Liver (tissue), 9 donors: ENCODE measurements around the gene HORMAD2. TPM values are rescaled to one million over a fixed set of nuclear protein-coding genes. Genes with fewer than 3 reads are reported as not detected.

ENCODE experiments used
- DNase-seq: peaks from one replicate; pipeline ENCODE4 v3.0.0-alpha.2; 2017; ENCODE audit warnings: low spot score
- H3K27ac ChIP-seq, 2 donors: one replicate each; pipeline ENCODE4 v1.7.0; 2013; ENCODE audit warnings: inconsistent platforms in 2 of 2, low read length in 2 of 2, control low read depth in 1 of 2, low read depth in 1 of 2, mild to moderate bottlenecking in 1 of 2
- H3K27me3 ChIP-seq, 4 donors: one replicate each; pipeline versions ENCODE4 v1.6.1 to v1.7.0; 2013; ENCODE audit warnings: low read length in 3 of 4, inconsistent platforms in 1 of 4, mild to moderate bottlenecking in 1 of 4, moderate library complexity in 1 of 4; ENCODE audit not compliant: control insufficient read depth in 4 of 4, insufficient read depth in 4 of 4
- H3K36me3 ChIP-seq, 4 donors: one replicate each; pipeline versions ENCODE4 v1.6.1 to v1.7.0; 2013; ENCODE audit warnings: low read length in 3 of 4, mild to moderate bottlenecking in 3 of 4, low read depth in 1 of 4, moderate library complexity in 1 of 4; ENCODE audit not compliant: control insufficient read depth in 4 of 4, insufficient read depth in 3 of 4
- H3K4me1 ChIP-seq, 4 donors: one replicate each; pipeline versions ENCODE4 v1.6.1 to v1.7.0; 2013; ENCODE audit warnings: low read length in 3 of 4, mild to moderate bottlenecking in 3 of 4, moderate library complexity in 1 of 4; ENCODE audit not compliant: control insufficient read depth in 4 of 4, insufficient read depth in 4 of 4
- H3K4me3 ChIP-seq, 3 donors: one replicate each; pipeline versions ENCODE4 v1.6.1 to v1.7.0; 2013; ENCODE audit warnings: low read length in 3 of 3, control low read depth in 1 of 3, low read depth in 1 of 3, mild to moderate bottlenecking in 1 of 3
- H3K9ac ChIP-seq, 2 donors: one replicate each; pipeline ENCODE4 v1.7.0; 2013; ENCODE audit warnings: low read length in 2 of 2, mild to moderate bottlenecking in 2 of 2, moderate library complexity in 2 of 2, control low read depth in 1 of 2, low read depth in 1 of 2
- H3K9me3 ChIP-seq, 4 donors: one replicate each; pipeline versions ENCODE4 v1.6.1 to v1.7.0; 2013; ENCODE audit warnings: low read length in 3 of 4; ENCODE audit not compliant: control insufficient read depth in 4 of 4
- CTCF ChIP-seq: fragments of 150-350 bp; IDR thresholded peaks from 2 replicates; pipeline ENCODE4 v1.5.1; 2017; ENCODE audit warnings: improper control_type of control experiment, low read depth, low read length; ENCODE audit not compliant: missing input control
- EGR1 ChIP-seq, 2 donors: IDR thresholded peaks; 2 replicates each; pipeline ENCODE4 v1.6.1; 2016 to 2018; ENCODE audit warnings: antibody characterized with exemption in 2 of 2, low read depth in 2 of 2
- FOXA1 ChIP-seq: IDR thresholded peaks from 2 replicates; pipeline ENCODE4 v1.6.1; 2016; ENCODE audit warnings: antibody characterized with exemption
- FOXA2 ChIP-seq: IDR thresholded peaks from 2 replicates; pipeline ENCODE4 v1.6.1; 2016; ENCODE audit warnings: antibody characterized with exemption
- HNF4A ChIP-seq, 2 donors: conservative IDR thresholded peaks; 2 replicates each; pipeline ENCODE4 v1.6.1; 2016; ENCODE audit warnings: antibody characterized with exemption in 2 of 2, mild to moderate bottlenecking in 2 of 2
- HNF4G ChIP-seq: IDR thresholded peaks from 2 replicates; pipeline ENCODE4 v1.6.1; 2016; ENCODE audit warnings: antibody characterized with exemption
- JUND ChIP-seq, 2 donors: IDR thresholded peaks; 2 replicates each; pipeline ENCODE4 v1.6.1; 2016; ENCODE audit warnings: antibody characterized with exemption in 2 of 2
- MAX ChIP-seq: IDR thresholded peaks from 2 replicates; pipeline ENCODE4 v1.6.1; 2016; ENCODE audit warnings: antibody characterized with exemption
- NR2F2 ChIP-seq: IDR thresholded peaks from 2 replicates; pipeline ENCODE4 v1.6.1; 2016; ENCODE audit warnings: antibody characterized with exemption
- RAD21 ChIP-seq, 2 donors: IDR thresholded peaks; 2 replicates each; pipeline ENCODE4 v1.6.1; 2016; ENCODE audit warnings: antibody characterized with exemption in 2 of 2, mild to moderate bottlenecking in 2 of 2
- YY1 ChIP-seq: IDR thresholded peaks from 2 replicates; pipeline ENCODE4 v1.6.1; 2016; ENCODE audit warnings: antibody characterized with exemption, mild to moderate bottlenecking
- ZBTB33 ChIP-seq: IDR thresholded peaks from 2 replicates; pipeline ENCODE4 v1.6.1; 2016; ENCODE audit warnings: antibody characterized with exemption
- WGBS: extraction: QIAGEN DNeasy Blood & Tissue Kit; methylation state at CpG from one replicate; pipeline ENCODE4 v1.1.7; 2013; 5-methylcytosine and 5-hydroxymethylcytosine counted together
- polyA plus RNA-seq, 2 donors: library from polyadenylated mRNA; stranded (reverse) in 1 of 2; unstranded in 1 of 2; fragments of 200-250 nt in 1 of 2; fragments of >200 nt in 1 of 2; fragmentation: Nextera tagmentation in 1 of 2; extraction: Ambion mirVana in 1 of 2; gene quantifications; one replicate each; pipeline versions ENCODE4 v1.2.1 to v1.2.3, GENCODE V29; 2013 to 2015
- total RNA-seq, 2 donors: library from RNA; depleted of rRNA; stranded (reverse); fragments of >200 nt; gene quantifications; one replicate each; pipeline ENCODE4 v1.2.3, GENCODE V29; 2014
- donor health status: healthy.
- donor health status: healthy.
- donor health status: healthy.
- donor health status: healthy.
- donor health status: healthy.

HORMAD2 gene
- total and polyA plus RNA-seq, 4 donors: 0.44 to 2.8 (median 0.47) TPM; not detected in 1

GRCh38 chr22:30196880-30197336, 116.6 kb downstream of the HORMAD2 start:
- H3K27ac ChIP-seq: peak overlapping the region; percentile 44 to 70
- H3K4me1 ChIP-seq: no peaks in the 10 kb centered on the region
- no peak overlapping the region for H3K4me3 ChIP-seq
- H3K9ac ChIP-seq: peak overlapping the region in 1 of 2 donors; percentile 29
- TF ChIP-seq FOXA1 (no peak), RAD21 (IDR thresholded peaks at IDR 0.05) (no peak), MAX (no peak), HNF4A (conservative IDR thresholded peaks at IDR 0.05) (no peak)
- no peaks in the 10 kb centered on the region for H3K36me3 ChIP-seq
- DNase-seq: no peak
- 64% methylated on average over 2 of the region's 2 CpGs for WGBS
- no peaks in the 10 kb centered on the region for H3K27me3 ChIP-seq
- no peaks in the 10 kb centered on the region for H3K9me3 ChIP-seq

- H3K4me3 ChIP-seq: no peak overlapping the region
- no peak for DNase-seq
- H3K36me3 ChIP-seq: no peaks in the 10 kb centered on the region
- no peaks in the 10 kb centered on the region for H3K9me3 ChIP-seq
- H3K9ac ChIP-seq: peak overlapping the region in 1 of 2 donors; percentile 29
- TF ChIP-seq CTCF: no peak
- no peak for TF ChIP-seq NR2F2
- no peak for TF ChIP-seq FOXA2
- TF ChIP-seq HNF4G: no peak
- no peak for TF ChIP-seq JUND (IDR thresholded peaks at IDR 0.05)
- no peak for TF ChIP-seq MAX
- no peak for TF ChIP-seq RAD21 (IDR thresholded peaks at IDR 0.05)
- TF ChIP-seq FOXA1: no peak
- H3K4me1 ChIP-seq: no peaks in the 10 kb centered on the region
- peak overlapping the region in 1 of 2 donors; percentile 70 for H3K27ac ChIP-seq
- no peaks in the 10 kb centered on the region for H3K27me3 ChIP-seq
Measured at GRCh38 chr22:30197389-30197788, 117.1 kb downstream of the HORMAD2 start.

- no peak overlapping the region for H3K9ac ChIP-seq
- no peak overlapping the region for H3K27ac ChIP-seq
- no peaks in the 10 kb centered on the region for H3K4me1 ChIP-seq
Measured at GRCh38 chr22:30198152-30198825, 118.0 kb downstream of the HORMAD2 start.

More at GRCh38 chr22:30198152-30198825, 118.0 kb downstream of the HORMAD2 start:
- DNase-seq: no peak
- no peaks in the 10 kb centered on the region for H3K36me3 ChIP-seq
- no peaks in the 10 kb centered on the region for H3K9me3 ChIP-seq
- WGBS: 95% methylated on average over 5 of the region's 5 CpGs
- no peak overlapping the region for H3K4me3 ChIP-seq
- H3K27me3 ChIP-seq: no peaks in the 10 kb centered on the region
- TF ChIP-seq EGR1 (IDR thresholded peaks at IDR 0.05; ENCODE audit: low read depth in 2 of 2) (no peak), RAD21 (IDR thresholded peaks at IDR 0.05) (no peak), YY1 (no peak), ZBTB33 (no peak), CTCF (no peak), FOXA2 (no peak), MAX (no peak), HNF4G (no peak)
